Adrenal gland (tissue), 12 donors: ENCODE results near the gene PLD1. TPM values are rescaled to one million over a fixed set of nuclear protein-coding genes. Genes with fewer than 3 reads are reported as not detected.

ENCODE experiments used
- DNase-seq, 7 donors: peaks; one replicate each; pipeline ENCODE4 v3.0.0-alpha.2; 2019 to 2020
- H3K27ac ChIP-seq, 5 donors: fragments of 200-600 bp; sonication (generic) in 4 of 5; 1 replicate in 3 of 5; 2 replicates in 2 of 5; pipeline versions ENCODE4 v1.5.1 to v1.8.0; 2016 to 2020; ENCODE audit warnings: mild to moderate bottlenecking in 1 of 5
- H3K27me3 ChIP-seq: fragments of 200-600 bp; 2 replicates; pipeline ENCODE4 v1.8.0; 2021
- H3K36me3 ChIP-seq, 2 donors: fragments of 200-600 bp; replicated peaks in 1 of 2; 1 replicate in 1 of 2; 2 replicates in 1 of 2; pipeline versions ENCODE4 v1.5.1 to v1.8.0; 2018 to 2022
- H3K4me1 ChIP-seq, 2 donors: fragments of 200-600 bp; replicated peaks in 1 of 2; 1 replicate in 1 of 2; 2 replicates in 1 of 2; pipeline versions ENCODE4 v1.5.1 to v1.8.0; 2018 to 2021
- H3K4me3 ChIP-seq, 4 donors: fragments of 200-600 bp; sonication (generic) in 3 of 4; one replicate each; pipeline ENCODE4 v1.5.1; 2016 to 2018
- H3K9me3 ChIP-seq, 3 donors: fragments of 200-600 bp; sonication (generic) in 1 of 3; replicated peaks in 1 of 3; 1 replicate in 2 of 3; 2 replicates in 1 of 3; pipeline versions ENCODE4 v1.5.1 to v1.8.0; 2016 to 2021
- POLR2A ChIP-seq, 2 donors: fragments of 450-650 bp; IDR thresholded peaks; one replicate each; pipeline ENCODE4 v1.6.1; 2017; ENCODE audit warnings: antibody characterized with exemption in 2 of 2, mild to moderate bottlenecking in 2 of 2, moderate library complexity in 1 of 2
- WGBS, 4 donors: extraction: QIAGEN DNeasy Blood & Tissue Kit in 2 of 4; methylation state at CpG; one replicate each; pipeline versions ENCODE4 v1.1.5 to v1.1.7; 2013 to 2017; 5-methylcytosine and 5-hydroxymethylcytosine counted together
- intact Hi-C, 2 donors: fragments of 100-400 bp; cut with DNase I; formaldehyde crosslinking; loops; one replicate each; pipeline versions ENCODE4 v1.14.1 to v1.15.0; 2022 to 2023
- polyA plus RNA-seq, 3 donors: library from polyadenylated mRNA; stranded (reverse); fragments of 200-250 nt in 2 of 3; fragments of 350-450 nt in 1 of 3; fragmentation: Illumina TruSeq in 1 of 3; extraction: RNeasy Lipid Tissue Mini Kit (QIAGEN cat#74804) in 1 of 3; gene quantifications; one replicate each; pipeline ENCODE4 v1.2.3, GENCODE V29; 2013 to 2014
- total RNA-seq, 9 donors: library from RNA; depleted of rRNA in 4 of 9; stranded (reverse); fragments of >200 nt in 4 of 9; fragments of 120-200 nt in 1 of 9; fragmentation: NEBNext Ultra II Directional in 1 of 9; extraction: Animal tissue kit (Norgen Biotek cat#: 25700) in 1 of 9; gene quantifications; one replicate each; pipeline versions ENCODE4 v1.1.0 to v1.2.4, GENCODE V29; 2013 to 2023
- TF ChIP-seq, protein P1 (sequence below), 6 experiments: fragments of 450-650 bp in 4 of 6; fragments of 200-600 bp in 2 of 6; sonication (generic) in 1 of 6; IDR thresholded peaks; 1 replicate in 5 of 6; 2 replicates in 1 of 6; pipeline versions ENCODE4 v1.5.1 to v1.8.0; 2016 to 2021; ENCODE audit warnings: antibody characterized with exemption in 6 of 6, mild to moderate bottlenecking in 2 of 6, moderate library complexity in 1 of 6
- donor health status: healthy with polysubstance abuse.
- donor health status: Bipolar disorder and iron deficiency.
- donor health status: DM: yes; HTN: yes; CAD: no.
- donor health status: DM: no; HTN: no; CAD: no.
- donor health status: DM: no; HTN: no; CAD: no.
- donor health status: DM: yes; HTN: yes; CAD: no.

PLD1 gene
- total and polyA plus RNA-seq, 12 donors = 25.7 to 178 (median 94.5) TPM

DNA sequence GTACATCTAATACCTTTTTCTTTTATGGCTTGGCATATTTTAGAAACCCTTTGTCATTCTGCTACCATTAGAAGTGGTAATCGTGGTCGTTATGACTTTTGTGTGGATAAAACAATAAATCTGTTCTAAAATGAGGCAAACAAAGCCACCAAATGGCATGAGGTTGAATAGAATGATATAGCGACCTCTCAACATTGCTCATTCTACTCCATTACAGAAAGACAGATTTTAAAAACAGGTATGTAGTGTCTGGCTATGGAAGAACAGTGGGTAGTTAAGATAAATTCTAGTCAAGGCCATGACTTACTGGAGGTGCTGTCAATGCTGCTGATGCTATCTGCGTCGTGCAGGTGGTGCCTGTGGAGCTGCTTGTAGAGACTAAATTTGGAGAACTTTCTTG, 123.2 kb downstream of the PLD1 start:
- TF ChIP-seq, protein P1, sequence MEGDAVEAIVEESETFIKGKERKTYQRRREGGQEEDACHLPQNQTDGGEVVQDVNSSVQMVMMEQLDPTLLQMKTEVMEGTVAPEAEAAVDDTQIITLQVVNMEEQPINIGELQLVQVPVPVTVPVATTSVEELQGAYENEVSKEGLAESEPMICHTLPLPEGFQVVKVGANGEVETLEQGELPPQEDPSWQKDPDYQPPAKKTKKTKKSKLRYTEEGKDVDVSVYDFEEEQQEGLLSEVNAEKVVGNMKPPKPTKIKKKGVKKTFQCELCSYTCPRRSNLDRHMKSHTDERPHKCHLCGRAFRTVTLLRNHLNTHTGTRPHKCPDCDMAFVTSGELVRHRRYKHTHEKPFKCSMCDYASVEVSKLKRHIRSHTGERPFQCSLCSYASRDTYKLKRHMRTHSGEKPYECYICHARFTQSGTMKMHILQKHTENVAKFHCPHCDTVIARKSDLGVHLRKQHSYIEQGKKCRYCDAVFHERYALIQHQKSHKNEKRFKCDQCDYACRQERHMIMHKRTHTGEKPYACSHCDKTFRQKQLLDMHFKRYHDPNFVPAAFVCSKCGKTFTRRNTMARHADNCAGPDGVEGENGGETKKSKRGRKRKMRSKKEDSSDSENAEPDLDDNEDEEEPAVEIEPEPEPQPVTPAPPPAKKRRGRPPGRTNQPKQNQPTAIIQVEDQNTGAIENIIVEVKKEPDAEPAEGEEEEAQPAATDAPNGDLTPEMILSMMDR (IDR thresholded peaks at IDR 0.05) = no peak
- no peak for TF ChIP-seq POLR2A (IDR thresholded peaks at IDR 0.05)
- peaks cover 4 to 12% of the 10 kb centered on the region in 2 donors for H3K4me1 ChIP-seq
- WGBS, 4 donors = 84 to 93% (median 89%) methylated on average over 5 of the region's 5 CpGs
- no peaks in the 10 kb centered on the region for H3K27me3 ChIP-seq
- DNase-seq = no peak
- no peaks in the 10 kb centered on the region for H3K9me3 ChIP-seq
- no peak overlapping the region for H3K27ac ChIP-seq
- intact Hi-C loops = no loop called here
- H3K4me3 ChIP-seq = no peak overlapping the region
- peaks cover 0 to 17% of the 10 kb centered on the region in 2 donors for H3K36me3 ChIP-seq

DNA sequence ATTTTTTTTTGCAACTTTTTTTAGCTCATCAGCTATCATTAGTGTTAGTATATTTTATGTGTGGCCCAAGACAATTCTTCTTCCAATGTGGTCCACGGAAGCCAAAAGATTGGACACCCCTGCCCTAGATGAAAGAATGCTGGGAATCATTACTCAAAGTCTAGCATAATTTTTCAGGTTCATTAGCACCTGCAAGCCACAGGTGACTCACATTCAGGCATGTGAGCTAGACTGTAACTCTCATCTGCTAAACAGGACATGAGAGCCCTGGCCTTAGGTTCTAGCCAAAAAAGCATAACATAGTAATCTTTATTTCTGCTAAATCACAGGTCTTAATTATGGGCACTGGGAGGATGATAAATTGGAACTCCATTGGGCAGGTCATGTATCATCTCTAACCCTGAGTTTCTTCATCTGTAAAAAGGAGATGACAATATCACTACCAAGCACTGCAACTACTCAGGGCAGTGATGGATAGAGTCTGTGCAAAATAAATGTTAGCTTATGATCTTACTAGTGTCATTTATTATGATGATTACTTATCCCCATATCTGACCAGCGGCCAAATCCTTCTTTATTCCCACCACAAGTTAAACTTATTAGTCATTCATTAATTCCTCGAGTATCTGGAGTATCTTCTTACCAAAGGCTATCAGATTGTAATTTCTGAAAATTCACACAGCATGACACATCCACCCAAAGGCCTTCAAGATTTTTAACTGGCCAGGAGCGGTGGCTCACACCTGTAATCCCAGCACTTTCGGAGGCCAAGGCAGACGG, 125.0 kb downstream of the PLD1 start:
- Histone ChIP-seq H3K36me3 (peaks cover 0 to 12% of the 10 kb centered on the region in 2 donors), H3K4me1 (peaks cover 4 to 12% of the 10 kb centered on the region in 2 donors), H3K4me3 (no peak overlapping the region), H3K27me3 (no peaks in the 10 kb centered on the region), H3K27ac (no peak overlapping the region), H3K9me3 (no peaks in the 10 kb centered on the region)
- intact Hi-C loops = no loop called here
- WGBS, 4 donors = 92 to 98% (median 93%) methylated on average over 6 of the region's 6 CpGs
- TF ChIP-seq, protein P1 (IDR thresholded peaks at IDR 0.05) = no peak
- TF ChIP-seq POLR2A (IDR thresholded peaks at IDR 0.05) = no peak
- DNase-seq = no peak

DNA sequence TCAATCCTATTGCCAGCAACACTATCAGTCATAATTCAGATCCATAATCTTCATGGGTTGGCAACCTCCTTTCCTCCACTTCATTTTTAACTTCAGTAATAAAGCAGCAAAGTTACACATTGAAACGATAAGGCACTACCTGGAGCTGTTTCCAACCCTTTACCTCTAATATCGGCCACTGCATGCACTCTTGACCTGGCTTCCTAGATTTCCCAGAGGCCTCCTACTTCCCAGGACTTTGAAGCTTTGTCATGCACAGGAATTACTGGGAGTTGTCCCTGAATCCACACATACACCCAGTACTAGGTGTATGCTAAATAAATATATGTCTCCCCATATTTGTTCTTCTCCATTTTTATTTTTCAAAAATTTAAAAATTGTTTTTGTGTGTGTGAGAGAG, 126.1 kb downstream of the PLD1 start:
- Histone ChIP-seq H3K4me1 (peaks cover 4 to 12% of the 10 kb centered on the region in 2 donors), H3K36me3 (peaks cover 0 to 12% of the 10 kb centered on the region in 2 donors), H3K4me3 (no peak overlapping the region), H3K27ac (no peak overlapping the region), H3K27me3 (no peaks in the 10 kb centered on the region), H3K9me3 (no peaks in the 10 kb centered on the region)
- DNase-seq = no peak
- intact Hi-C loops = no loop called here
- TF ChIP-seq, protein P1 (IDR thresholded peaks at IDR 0.05) = no peak
- no peak for TF ChIP-seq POLR2A (IDR thresholded peaks at IDR 0.05)
- 95 to 100% (median 99%) methylated on average over 2 of the region's 2 CpGs for WGBS, 4 donors

DNA sequence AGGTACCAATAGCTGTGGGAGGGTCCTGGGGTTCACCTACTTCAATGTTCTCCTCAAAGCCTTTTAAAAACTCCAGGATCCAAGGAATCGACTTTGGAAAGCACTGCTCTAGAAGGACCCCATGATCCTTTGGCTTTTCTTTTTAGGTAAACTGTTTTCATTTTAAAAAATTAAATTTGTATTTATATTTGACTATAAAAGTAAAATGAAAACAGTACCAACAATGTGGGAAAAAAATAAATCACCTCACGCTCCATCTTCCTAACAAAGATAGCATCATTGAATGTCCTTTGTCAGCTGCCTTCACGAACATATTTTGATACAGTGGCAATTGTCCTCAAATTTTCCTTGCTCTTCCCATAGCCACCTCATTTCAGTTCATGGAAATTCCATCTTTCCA, 127.5 kb downstream of the PLD1 start:
- no peak overlapping the region for H3K4me3 ChIP-seq
- intact Hi-C loops = no loop called here
- H3K36me3 ChIP-seq = peaks cover 0 to 12% of the 10 kb centered on the region in 2 donors
- H3K9me3 ChIP-seq = no peaks in the 10 kb centered on the region
- H3K27me3 ChIP-seq = no peaks in the 10 kb centered on the region
- peaks cover 0 to 5% of the 10 kb centered on the region in 2 donors for H3K4me1 ChIP-seq
- no peak for DNase-seq
- TF ChIP-seq, protein P1 (IDR thresholded peaks at IDR 0.05) = no peak
- no peak for TF ChIP-seq POLR2A (IDR thresholded peaks at IDR 0.05)
- H3K27ac ChIP-seq = no peak overlapping the region
- 92 to 95% (median 94%) methylated on average over 3 of the region's 3 CpGs for WGBS, 4 donors
